Breast epithelium (tissue), 3 donors: ENCODE measurements around the gene ADGRF1.

Experiments
- POLR2AphosphoS5 ChIP-seq, 3 donors: sonication (generic); formaldehyde crosslinking; IDR thresholded peaks; one replicate each; pipeline ENCODE4 v1.6.1; 2017; ENCODE audit warnings: antibody characterized with exemption in 3 of 3
- TF ChIP-seq, protein P1 (sequence below), 3 donors: fragments of 450-650 bp; IDR thresholded peaks; one replicate each; pipeline ENCODE4 v1.5.1; 2016 to 2017; ENCODE audit warnings: antibody characterized with exemption in 3 of 3, mild to moderate bottlenecking in 3 of 3, moderate library complexity in 3 of 3

DNA sequence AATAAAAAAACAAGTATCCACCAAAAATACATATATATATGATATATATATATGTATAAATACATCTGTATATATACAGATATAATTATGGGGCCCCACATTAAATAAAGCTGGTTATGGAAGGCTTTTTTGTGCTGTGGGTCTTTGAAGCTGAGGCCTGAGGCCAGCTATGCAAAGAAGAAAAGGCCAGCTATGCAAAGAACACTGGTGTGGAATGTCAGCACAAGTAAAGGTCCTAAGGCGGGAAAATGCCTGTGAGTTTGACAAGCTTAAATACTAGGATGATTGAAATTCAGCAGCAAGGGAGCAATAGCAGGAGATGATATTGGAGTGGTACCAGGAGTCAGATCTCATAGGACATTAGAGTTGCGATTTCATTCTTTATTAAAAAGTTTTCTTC is 25.2 kb downstream of the ADGRF1 start:
- TF ChIP-seq, protein P1, sequence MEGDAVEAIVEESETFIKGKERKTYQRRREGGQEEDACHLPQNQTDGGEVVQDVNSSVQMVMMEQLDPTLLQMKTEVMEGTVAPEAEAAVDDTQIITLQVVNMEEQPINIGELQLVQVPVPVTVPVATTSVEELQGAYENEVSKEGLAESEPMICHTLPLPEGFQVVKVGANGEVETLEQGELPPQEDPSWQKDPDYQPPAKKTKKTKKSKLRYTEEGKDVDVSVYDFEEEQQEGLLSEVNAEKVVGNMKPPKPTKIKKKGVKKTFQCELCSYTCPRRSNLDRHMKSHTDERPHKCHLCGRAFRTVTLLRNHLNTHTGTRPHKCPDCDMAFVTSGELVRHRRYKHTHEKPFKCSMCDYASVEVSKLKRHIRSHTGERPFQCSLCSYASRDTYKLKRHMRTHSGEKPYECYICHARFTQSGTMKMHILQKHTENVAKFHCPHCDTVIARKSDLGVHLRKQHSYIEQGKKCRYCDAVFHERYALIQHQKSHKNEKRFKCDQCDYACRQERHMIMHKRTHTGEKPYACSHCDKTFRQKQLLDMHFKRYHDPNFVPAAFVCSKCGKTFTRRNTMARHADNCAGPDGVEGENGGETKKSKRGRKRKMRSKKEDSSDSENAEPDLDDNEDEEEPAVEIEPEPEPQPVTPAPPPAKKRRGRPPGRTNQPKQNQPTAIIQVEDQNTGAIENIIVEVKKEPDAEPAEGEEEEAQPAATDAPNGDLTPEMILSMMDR (IDR thresholded peaks at IDR 0.05) = no peak
- TF ChIP-seq POLR2AphosphoS5 (IDR thresholded peaks at IDR 0.05) = no peak
